Suppressor macrophage (primary cell): ENCODE data around the gene CX3CL1.

Experiments used
- DNase-seq, 4 experiments: peaks; one replicate each; pipeline ENCODE4 v3.0.0-alpha.2; 2020 to 2022

Gene CX3CL1

DNA sequence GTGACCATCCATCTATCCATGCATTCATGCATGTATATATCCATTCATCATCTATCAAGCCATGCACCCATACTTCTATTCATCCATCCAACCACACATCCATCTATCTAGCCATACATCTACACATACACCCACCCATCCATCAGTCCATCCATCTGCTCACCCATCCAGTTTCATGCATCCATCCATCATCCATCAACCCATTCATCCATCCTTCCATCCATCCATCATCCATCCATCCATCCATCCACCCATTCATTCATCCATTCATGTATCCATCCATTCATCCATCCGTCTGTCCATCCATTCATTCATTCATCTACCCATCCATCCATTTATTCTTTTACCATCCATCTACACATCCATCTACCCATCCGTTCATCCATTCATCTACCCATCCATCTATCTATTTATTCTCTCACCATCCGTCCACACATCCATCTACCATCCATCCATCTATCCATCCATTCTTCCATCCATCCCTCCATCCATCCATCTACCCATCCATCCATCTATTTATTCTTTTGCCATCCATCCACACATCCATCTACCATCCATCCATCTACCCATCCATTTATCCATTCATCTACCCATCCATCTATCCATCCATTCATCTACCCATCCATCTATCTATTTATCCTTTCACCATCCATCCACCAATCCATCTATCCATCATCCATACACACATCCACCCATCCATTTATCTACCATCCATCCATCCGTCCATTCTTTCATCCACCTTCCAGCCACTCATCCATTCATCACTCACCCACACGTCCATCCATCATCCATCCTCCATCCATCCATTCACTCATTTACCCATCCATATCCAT lies 35.4 kb downstream of the CX3CL1 start:
- DNase-seq = no peak

GRCh38 chr16:57409065-57409464 lies 36.8 kb downstream of the CX3CL1 start:
- peak in 2 of 4 experiments; percentile 48 to 53 for DNase-seq

- peak in 3 of 4 experiments; percentile 31 to 69 (median 44) for DNase-seq
Measured at GRCh38 chr16:57409870-57410587, 37.7 kb downstream of the CX3CL1 start.

- no peak for DNase-seq
Measured at GRCh38 chr16:57411362-57411976, 39.2 kb downstream of the CX3CL1 start.

DNA sequence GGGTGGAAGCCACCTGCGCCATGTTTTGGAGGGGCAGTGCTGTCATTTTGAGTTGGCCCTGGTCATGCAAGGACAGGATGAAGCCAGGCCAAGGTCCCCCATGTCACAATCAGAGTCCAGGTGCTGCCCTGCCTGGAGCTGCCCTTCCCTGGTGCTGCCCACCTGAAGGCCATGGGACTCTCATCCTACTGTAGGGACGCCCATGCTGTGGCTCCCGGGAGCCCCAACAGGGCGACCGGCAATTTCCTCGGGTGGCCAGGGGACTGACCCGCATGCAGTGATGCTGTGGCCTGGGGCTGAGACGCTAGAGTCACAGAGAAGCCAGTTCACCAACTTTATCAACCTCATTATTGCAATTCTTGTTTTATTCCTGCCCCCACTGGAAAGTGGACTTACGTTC lies 40.3 kb downstream of the CX3CL1 start:
- DNase-seq = no peak

DNA sequence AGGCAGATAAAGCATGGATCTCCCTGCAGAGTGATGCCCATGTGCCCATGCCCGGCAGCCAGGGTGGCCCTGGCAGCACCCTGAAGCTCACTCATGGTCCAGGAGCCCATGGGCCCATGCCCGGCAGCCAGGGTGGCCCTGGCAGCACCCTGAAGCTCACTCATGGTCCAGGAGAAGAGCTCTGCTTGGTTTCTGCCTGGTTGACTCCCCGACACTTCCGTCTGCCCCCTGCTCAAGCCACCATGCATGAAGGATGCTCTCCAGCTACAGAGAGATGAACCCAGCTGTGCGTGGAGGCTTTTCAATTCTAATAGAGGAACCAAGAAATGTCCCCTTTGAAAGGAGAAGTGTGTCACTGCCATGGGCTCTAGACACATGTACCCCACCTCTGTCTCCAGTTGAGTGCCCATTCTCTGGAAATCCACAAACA lies 41.0 kb downstream of the CX3CL1 start:
- DNase-seq = peak in 2 of 4 experiments; percentile 28 to 43

- DNase-seq = no peak
Measured at GRCh38 chr16:57413733-57414132, 41.4 kb downstream of the CX3CL1 start.

DNA sequence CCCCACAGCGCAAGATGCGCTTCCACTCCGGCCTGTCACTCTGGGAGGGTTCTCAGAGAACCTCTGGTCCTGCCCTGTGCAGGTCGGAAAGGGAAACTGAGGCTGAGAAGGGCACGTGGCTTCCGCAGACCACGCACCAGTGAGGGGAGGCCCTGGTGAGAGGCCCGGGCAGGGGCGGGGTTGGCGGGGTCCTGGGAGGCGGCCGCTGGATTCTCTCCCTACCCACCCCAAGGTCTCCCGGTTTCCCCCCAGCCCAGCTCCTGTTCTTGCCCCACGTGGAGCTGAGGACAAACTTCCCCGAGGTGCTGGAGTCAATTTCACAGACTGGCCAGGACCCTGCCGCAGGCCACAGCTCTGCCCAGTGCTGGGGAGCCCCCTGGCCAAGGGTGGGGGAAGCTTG lies 43.8 kb downstream of the CX3CL1 start:
- no peak for DNase-seq

GRCh38 chr16:57419506-57419905 lies 47.2 kb downstream of the CX3CL1 start:
- DNase-seq = no peak

GRCh38 chr16:57422026-57422944 lies 50.0 kb downstream of the CX3CL1 start:
- DNase-seq = peak; percentile 52 to 66 (median 58)

DNA sequence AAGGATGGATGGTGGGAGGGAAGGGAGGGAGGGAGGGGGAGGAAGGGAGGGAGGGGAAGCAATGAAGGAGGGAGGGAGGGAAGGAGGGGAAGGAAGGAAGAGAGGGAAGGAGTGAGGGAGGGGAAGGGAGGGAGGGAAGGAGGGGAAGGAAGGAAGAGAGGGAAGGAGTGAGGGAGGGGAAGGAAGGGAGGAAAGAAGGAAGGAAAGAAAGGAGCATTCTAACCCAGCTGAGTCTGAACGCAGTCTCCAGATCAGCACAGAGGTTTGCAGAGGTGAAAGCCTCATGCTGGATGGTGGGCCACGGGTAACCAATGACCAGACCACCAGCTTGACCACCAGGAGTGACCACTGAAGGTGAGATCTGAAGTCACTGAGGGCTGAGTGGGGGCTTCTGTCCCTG lies 50.9 kb downstream of the CX3CL1 start:
- DNase-seq = no peak

GRCh38 chr16:57424583-57424982 lies 52.3 kb downstream of the CX3CL1 start:
- DNase-seq = no peak

DNA sequence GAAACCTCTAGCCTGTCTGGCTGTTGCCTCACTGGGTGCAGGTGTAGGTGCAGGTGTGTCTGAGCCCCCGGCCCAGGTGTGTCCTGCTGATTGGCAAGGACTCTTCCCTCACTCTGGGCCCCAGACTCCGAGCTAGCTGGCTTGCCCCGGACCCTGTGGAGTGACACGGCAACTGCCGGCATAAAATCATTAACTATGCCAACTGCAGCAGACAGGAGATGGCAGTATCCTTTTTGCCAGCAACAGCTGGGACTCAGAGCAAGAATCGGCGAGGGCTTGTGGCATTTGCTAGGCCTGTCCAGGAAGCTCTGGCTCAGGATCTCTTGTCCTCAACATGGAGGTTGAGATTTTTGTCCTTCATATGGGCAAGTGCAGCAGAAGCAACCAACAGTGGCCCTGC lies 54.1 kb downstream of the CX3CL1 start:
- DNase-seq = no peak

GRCh38 chr16:57427307-57427706 lies 55.0 kb downstream of the CX3CL1 start:
- DNase-seq = no peak

- DNase-seq = no peak
Measured at GRCh38 chr16:57427824-57428223, 55.5 kb downstream of the CX3CL1 start.

DNA sequence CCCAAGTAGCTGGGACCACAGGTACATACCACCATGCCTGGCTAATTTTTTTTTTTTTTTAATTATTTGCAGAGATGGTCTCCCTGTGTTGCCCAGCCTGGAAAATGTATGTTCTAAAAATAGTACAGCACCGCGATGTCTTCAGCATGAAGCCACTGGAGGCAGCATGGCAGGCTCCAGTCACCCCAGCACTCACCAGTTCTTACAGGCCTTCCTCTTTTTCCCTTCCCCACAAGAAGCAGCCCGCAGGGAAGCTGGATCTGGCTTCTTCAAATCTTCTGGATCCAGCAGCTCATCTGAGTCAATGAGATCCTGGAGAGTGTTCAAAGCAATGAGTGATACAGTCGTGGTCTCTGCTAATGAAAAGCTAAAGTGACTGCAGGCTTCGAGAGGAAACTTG lies 58.7 kb downstream of the CX3CL1 start:
- peak; percentile 19 to 60 (median 45) for DNase-seq

DNA sequence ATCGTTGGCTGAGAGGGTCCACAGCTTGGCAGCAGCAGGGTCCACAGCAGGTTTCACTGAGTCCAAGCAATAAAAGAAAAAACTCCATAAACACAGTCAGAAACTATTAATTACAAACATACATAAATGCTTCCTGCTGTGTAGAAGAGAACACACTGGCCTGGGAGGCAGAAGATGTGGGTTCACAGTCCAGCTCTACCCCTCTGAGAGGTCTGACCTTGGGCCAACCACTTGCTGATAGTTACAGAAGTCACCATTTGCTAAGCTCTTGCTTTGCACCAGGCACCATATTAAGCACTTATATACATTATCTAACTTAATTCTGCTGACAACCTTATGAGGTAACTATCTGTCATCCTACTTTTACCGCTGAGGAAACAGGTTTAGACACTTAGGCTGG lies 60.2 kb downstream of the CX3CL1 start:
- DNase-seq = no peak

DNA sequence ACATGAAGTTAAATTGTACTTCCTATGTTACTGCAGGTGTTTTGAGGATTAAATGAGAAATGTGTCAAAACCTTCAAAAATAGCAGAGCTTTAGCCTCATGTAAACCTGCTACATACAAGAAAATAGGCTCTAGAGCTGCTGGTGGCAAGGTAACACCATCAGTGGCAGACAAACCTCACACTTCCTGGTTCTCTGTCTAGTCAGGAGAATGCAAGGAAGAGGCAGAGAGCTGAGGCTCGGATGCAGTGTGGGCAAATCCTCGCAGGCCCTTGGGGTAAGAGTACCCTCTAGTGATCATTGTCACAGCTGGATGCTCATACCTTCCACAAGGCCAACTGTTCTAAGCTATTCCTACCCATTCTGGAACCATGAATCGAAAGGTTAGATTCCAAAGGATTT lies 60.7 kb downstream of the CX3CL1 start:
- no peak for DNase-seq

DNA sequence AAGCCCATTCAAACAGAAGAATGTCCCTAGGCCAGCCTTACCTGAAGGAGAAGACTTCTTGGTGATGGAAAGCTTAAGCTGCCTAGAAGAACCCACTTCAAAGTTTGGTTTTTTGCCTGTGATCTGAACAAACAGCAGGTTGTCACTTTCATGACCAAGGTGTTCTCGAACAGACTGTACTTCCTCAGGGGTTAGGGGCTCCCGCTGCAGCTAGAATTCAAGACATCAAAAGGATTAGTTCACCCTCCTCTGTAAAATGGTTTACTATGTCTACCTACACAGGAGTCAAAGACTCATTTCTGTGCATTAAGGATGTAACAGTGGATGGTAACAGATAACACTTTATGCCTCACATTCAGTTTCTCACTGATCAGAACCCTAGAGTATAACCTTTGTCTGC lies 61.7 kb downstream of the CX3CL1 start:
- DNase-seq = no peak
